Measurements from ENCODE around the gene PIM1.

PIM1 gene

GRCh38 chr6:37150314-37150713 lies 19.6 kb upstream of the PIM1 start:
- H2AK5ac ChIP-seq (ENCODE audit: low read depth, low read length), result no peak overlapping the region
- no peak overlapping the region for H3K18ac ChIP-seq (ENCODE audit: low read length)
- no peaks in the 10 kb centered on the region for H3K27me3 ChIP-seq (ENCODE audit: control insufficient read depth in 3 of 3, insufficient read depth in 3 of 3, low read depth in 1 of 3, low read length in 3 of 3)
- no peaks in the 10 kb centered on the region for H3K36me3 ChIP-seq (replicated peaks in 1 of 2; ENCODE audit: control insufficient read depth in 2 of 2, insufficient read depth in 2 of 2, low read length in 2 of 2)
- no peaks in the 10 kb centered on the region for H3K4me1 ChIP-seq (ENCODE audit: control insufficient read depth in 2 of 2, insufficient read depth in 1 of 2, low read depth in 1 of 2, low read length in 2 of 2)
- H3K79me1 ChIP-seq (ENCODE audit: low read depth, low read length), result no peaks in the 10 kb centered on the region
- no peak overlapping the region for H3K4me2 ChIP-seq (ENCODE audit: insufficient read depth, low read length, poor library complexity, severe bottlenecking)
- no peak overlapping the region for H3K27ac ChIP-seq (replicated peaks; ENCODE audit: low read length)
- no peak overlapping the region for H2BK120ac ChIP-seq (ENCODE audit: low read depth, low read length)
- H2BK5ac ChIP-seq (ENCODE audit: low read length), result no peak overlapping the region
- no peak overlapping the region for H3K23ac ChIP-seq (ENCODE audit: low read depth, low read length, poor library complexity)
- H3K9me3 ChIP-seq (replicated peaks in 1 of 2; ENCODE audit: control insufficient read depth in 2 of 2, insufficient read depth in 1 of 2, low read depth in 1 of 2, low read length in 2 of 2), result no peaks in the 10 kb centered on the region
- no peak overlapping the region for H3K4ac ChIP-seq (ENCODE audit: low read length)
- no peak overlapping the region for H3K4me3 ChIP-seq (ENCODE audit: low read length in 2 of 2)
- H3K9ac ChIP-seq (ENCODE audit: low read depth, low read length, poor library complexity), result no peak overlapping the region
- H2AFZ ChIP-seq (ENCODE audit: low read length), result no peak overlapping the region
- H4K91ac ChIP-seq (ENCODE audit: low read depth, low read length, poor library complexity), result no peak overlapping the region
- no CpG with 5 or more reads among the region's 3 CpGs for WGBS, 2 donors (ENCODE audit: extremely low coverage in 2 of 2, insufficient read length in 2 of 2, insufficient replicate concordance in 1 of 2)
- no peak overlapping the region for H2BK12ac ChIP-seq (ENCODE audit: low read length)
- H4K8ac ChIP-seq (ENCODE audit: low read depth, low read length), result no peak overlapping the region
- no peak for DNase-seq (ENCODE audit: low spot score)
- no peak overlapping the region for H3K14ac ChIP-seq (ENCODE audit: low read length)
- no peak overlapping the region for H2BK15ac ChIP-seq (ENCODE audit: low read length)

- Histone ChIP-seq H2BK15ac (ENCODE audit: low read length) (no peak overlapping the region), H2BK5ac (ENCODE audit: low read length) (no peak overlapping the region), H3K9ac (ENCODE audit: low read depth, low read length, poor library complexity) (no peak overlapping the region), H3K4me3 (ENCODE audit: low read length in 2 of 2) (no peak overlapping the region), H3K4ac (ENCODE audit: low read length) (no peak overlapping the region), H3K14ac (ENCODE audit: low read length) (no peak overlapping the region), H2AFZ (ENCODE audit: low read length) (peak overlapping the region; percentile 28), H2BK12ac (ENCODE audit: low read length) (no peak overlapping the region), H3K36me3 (replicated peaks in 1 of 2; ENCODE audit: control insufficient read depth in 2 of 2, insufficient read depth in 2 of 2, low read length in 2 of 2) (no peaks in the 10 kb centered on the region), H3K9me3 (replicated peaks in 1 of 2; ENCODE audit: control insufficient read depth in 2 of 2, insufficient read depth in 1 of 2, low read depth in 1 of 2, low read length in 2 of 2) (no peaks in the 10 kb centered on the region), H4K91ac (ENCODE audit: low read depth, low read length, poor library complexity) (no peak overlapping the region), H2AK5ac (ENCODE audit: low read depth, low read length) (no peak overlapping the region), H3K79me1 (ENCODE audit: low read depth, low read length) (no peaks in the 10 kb centered on the region), H2BK120ac (ENCODE audit: low read depth, low read length) (no peak overlapping the region), H3K27me3 (ENCODE audit: control insufficient read depth in 3 of 3, insufficient read depth in 3 of 3, low read depth in 1 of 3, low read length in 3 of 3) (no peaks in the 10 kb centered on the region), H3K23ac (ENCODE audit: low read depth, low read length, poor library complexity) (no peak overlapping the region), H3K27ac (replicated peaks; ENCODE audit: low read length) (no peak overlapping the region), H3K18ac (ENCODE audit: low read length) (no peak overlapping the region), H4K8ac (ENCODE audit: low read depth, low read length) (no peak overlapping the region), H3K4me1 (ENCODE audit: control insufficient read depth in 2 of 2, insufficient read depth in 1 of 2, low read depth in 1 of 2, low read length in 2 of 2) (no peaks in the 10 kb centered on the region), H3K4me2 (ENCODE audit: insufficient read depth, low read length, poor library complexity, severe bottlenecking) (no peak overlapping the region)
- no CpG with 5 or more reads among the region's 11 CpGs for WGBS, 2 donors (ENCODE audit: extremely low coverage in 2 of 2, insufficient read length in 2 of 2, insufficient replicate concordance in 1 of 2)
- no peak for DNase-seq (ENCODE audit: low spot score)
Measured at GRCh38 chr6:37155394-37156312, 14.3 kb upstream of the PIM1 start.

- Histone ChIP-seq H3K4me2 (ENCODE audit: insufficient read depth, low read length, poor library complexity, severe bottlenecking) (no peak overlapping the region), H3K27ac (replicated peaks; ENCODE audit: low read length) (no peak overlapping the region), H3K79me1 (ENCODE audit: low read depth, low read length) (no peaks in the 10 kb centered on the region), H3K36me3 (replicated peaks in 1 of 2; ENCODE audit: control insufficient read depth in 2 of 2, insufficient read depth in 2 of 2, low read length in 2 of 2) (no peaks in the 10 kb centered on the region), H2AFZ (ENCODE audit: low read length) (no peak overlapping the region), H2AK5ac (ENCODE audit: low read depth, low read length) (no peak overlapping the region), H2BK5ac (ENCODE audit: low read length) (no peak overlapping the region), H3K23ac (ENCODE audit: low read depth, low read length, poor library complexity) (no peak overlapping the region), H3K9me3 (replicated peaks in 1 of 2; ENCODE audit: control insufficient read depth in 2 of 2, insufficient read depth in 1 of 2, low read depth in 1 of 2, low read length in 2 of 2) (no peaks in the 10 kb centered on the region), H3K4ac (ENCODE audit: low read length) (no peak overlapping the region), H3K18ac (ENCODE audit: low read length) (no peak overlapping the region), H4K91ac (ENCODE audit: low read depth, low read length, poor library complexity) (no peak overlapping the region), H3K14ac (ENCODE audit: low read length) (no peak overlapping the region), H3K4me1 (ENCODE audit: control insufficient read depth in 2 of 2, insufficient read depth in 1 of 2, low read depth in 1 of 2, low read length in 2 of 2) (peaks cover 0 to under 1% of the 10 kb centered on the region in 2 donors), H2BK15ac (ENCODE audit: low read length) (no peak overlapping the region), H4K8ac (ENCODE audit: low read depth, low read length) (no peak overlapping the region), H3K4me3 (ENCODE audit: low read length in 2 of 2) (no peak overlapping the region), H3K9ac (ENCODE audit: low read depth, low read length, poor library complexity) (no peak overlapping the region), H2BK120ac (ENCODE audit: low read depth, low read length) (no peak overlapping the region), H3K27me3 (ENCODE audit: control insufficient read depth in 3 of 3, insufficient read depth in 3 of 3, low read depth in 1 of 3, low read length in 3 of 3) (no peaks in the 10 kb centered on the region), H2BK12ac (ENCODE audit: low read length) (no peak overlapping the region)
- DNase-seq (ENCODE audit: low spot score), result no peak
- WGBS, 2 donors (ENCODE audit: extremely low coverage in 2 of 2, insufficient read length in 2 of 2, insufficient replicate concordance in 1 of 2), result no CpG with 5 or more reads among the region's 6 CpGs
Measured at GRCh38 chr6:37158508-37158907, 11.4 kb upstream of the PIM1 start.

- Histone ChIP-seq H3K4ac (ENCODE audit: low read length) (no peak overlapping the region), H2BK120ac (ENCODE audit: low read depth, low read length) (no peak overlapping the region), H4K8ac (ENCODE audit: low read depth, low read length) (no peak overlapping the region), H2BK15ac (ENCODE audit: low read length) (no peak overlapping the region), H2AFZ (ENCODE audit: low read length) (peak overlapping the region; percentile 27), H4K91ac (ENCODE audit: low read depth, low read length, poor library complexity) (no peak overlapping the region), H3K18ac (ENCODE audit: low read length) (no peak overlapping the region), H2BK5ac (ENCODE audit: low read length) (no peak overlapping the region), H3K9ac (ENCODE audit: low read depth, low read length, poor library complexity) (no peak overlapping the region), H2AK5ac (ENCODE audit: low read depth, low read length) (no peak overlapping the region), H3K4me3 (ENCODE audit: low read length in 2 of 2) (no peak overlapping the region), H3K27me3 (ENCODE audit: control insufficient read depth in 3 of 3, insufficient read depth in 3 of 3, low read depth in 1 of 3, low read length in 3 of 3) (no peaks in the 10 kb centered on the region), H3K27ac (replicated peaks; ENCODE audit: low read length) (no peak overlapping the region), H3K14ac (ENCODE audit: low read length) (no peak overlapping the region), H3K4me2 (ENCODE audit: insufficient read depth, low read length, poor library complexity, severe bottlenecking) (no peak overlapping the region), H3K23ac (ENCODE audit: low read depth, low read length, poor library complexity) (no peak overlapping the region), H3K4me1 (ENCODE audit: control insufficient read depth in 2 of 2, insufficient read depth in 1 of 2, low read depth in 1 of 2, low read length in 2 of 2) (peaks cover 3% of the 10 kb centered on the region in 2 donors), H3K79me1 (ENCODE audit: low read depth, low read length) (no peaks in the 10 kb centered on the region), H2BK12ac (ENCODE audit: low read length) (no peak overlapping the region), H3K36me3 (replicated peaks in 1 of 2; ENCODE audit: control insufficient read depth in 2 of 2, insufficient read depth in 2 of 2, low read length in 2 of 2) (no peaks in the 10 kb centered on the region), H3K9me3 (replicated peaks in 1 of 2; ENCODE audit: control insufficient read depth in 2 of 2, insufficient read depth in 1 of 2, low read depth in 1 of 2, low read length in 2 of 2) (peaks cover 0 to 1% of the 10 kb centered on the region in 2 donors)
- no CpG with 5 or more reads among the region's 8 CpGs for WGBS, 2 donors (ENCODE audit: extremely low coverage in 2 of 2, insufficient read length in 2 of 2, insufficient replicate concordance in 1 of 2)
- no peak for DNase-seq (ENCODE audit: low spot score)
Measured at GRCh38 chr6:37160922-37161778, 8.8 kb upstream of the PIM1 start.

Data from neuronal stem cell (in vitro differentiated cells).